NB4 (cell line): ENCODE results near the gene FER1L5.

Experiments used
- DNase-seq: peaks from one replicate; pipeline ENCODE4 v3.0.0; 2010; ENCODE audit warnings: low read depth
- H3K4me3 ChIP-seq: one replicate; pipeline ENCODE4 v1.5.1; 2011; ENCODE audit warnings: mild to moderate bottlenecking, low read depth, low read length, moderate library complexity
- MYC ChIP-seq: IDR thresholded peaks from 2 replicates; pipeline ENCODE4 v1.6.1; 2011; ENCODE audit warnings: low read depth, low read length
- POLR2A ChIP-seq: IDR thresholded peaks from 2 replicates; pipeline ENCODE4 v1.6.1; 2011; ENCODE audit warnings: mild to moderate bottlenecking; ENCODE audit not compliant: insufficient read length; ENCODE audit errors: extremely low read depth
- TF ChIP-seq, protein P1 (sequence below): IDR thresholded peaks from 2 replicates; pipeline ENCODE4 v1.6.1; 2011; ENCODE audit warnings: low read depth, low read length
- TF ChIP-seq, protein P2 (sequence below): IDR thresholded peaks from one replicate; pipeline ENCODE4 v1.5.1; 2012; ENCODE audit warnings: low read depth, low read length

Gene FER1L5

DNA sequence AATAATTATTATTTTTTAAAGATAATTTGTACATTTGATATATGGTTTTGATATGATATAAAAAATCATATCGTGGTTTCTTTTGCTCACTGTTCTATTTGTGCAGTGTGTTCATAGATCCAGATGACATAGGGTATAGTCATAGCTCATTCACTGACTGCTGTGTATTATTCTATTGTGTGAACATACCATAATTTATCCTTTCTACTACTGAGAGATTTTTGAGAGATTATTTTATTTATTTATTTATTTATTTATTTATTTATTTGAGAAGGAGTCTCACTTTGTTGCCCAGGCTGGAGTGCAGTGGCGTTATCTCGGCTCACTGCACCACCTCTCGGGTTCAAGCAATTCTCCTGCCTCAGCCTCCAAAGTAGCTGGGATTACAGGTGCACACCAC, 39.0 kb downstream of the FER1L5 start:
- TF ChIP-seq, protein P1, sequence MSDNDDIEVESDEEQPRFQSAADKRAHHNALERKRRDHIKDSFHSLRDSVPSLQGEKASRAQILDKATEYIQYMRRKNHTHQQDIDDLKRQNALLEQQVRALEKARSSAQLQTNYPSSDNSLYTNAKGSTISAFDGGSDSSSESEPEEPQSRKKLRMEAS = no peak
- TF ChIP-seq POLR2A = no peak
- DNase-seq = no peak
- H3K4me3 ChIP-seq = no peak overlapping the region

DNA sequence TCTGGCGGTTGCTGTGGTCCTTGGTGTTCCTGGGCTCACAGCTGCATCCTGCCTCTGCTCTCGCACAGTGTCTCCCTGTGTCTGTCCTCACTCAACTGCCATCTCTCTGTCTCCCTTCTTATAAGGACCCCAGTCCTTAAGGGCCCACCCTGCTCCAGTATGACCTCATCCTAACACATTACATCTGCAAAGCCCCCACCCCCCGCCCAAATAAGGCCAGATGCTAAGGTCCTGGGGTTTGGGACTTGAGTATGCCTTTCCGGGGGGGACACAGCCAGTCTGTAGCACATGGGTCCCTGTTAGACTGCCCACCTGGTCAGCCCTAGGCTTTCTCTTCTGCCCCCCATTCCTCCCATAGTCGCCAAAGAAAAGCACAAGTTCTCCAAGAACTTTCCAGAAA, 40.7 kb downstream of the FER1L5 start:
- H3K4me3 ChIP-seq = no peak overlapping the region
- TF ChIP-seq, protein P1 = no peak
- TF ChIP-seq, protein P2, sequence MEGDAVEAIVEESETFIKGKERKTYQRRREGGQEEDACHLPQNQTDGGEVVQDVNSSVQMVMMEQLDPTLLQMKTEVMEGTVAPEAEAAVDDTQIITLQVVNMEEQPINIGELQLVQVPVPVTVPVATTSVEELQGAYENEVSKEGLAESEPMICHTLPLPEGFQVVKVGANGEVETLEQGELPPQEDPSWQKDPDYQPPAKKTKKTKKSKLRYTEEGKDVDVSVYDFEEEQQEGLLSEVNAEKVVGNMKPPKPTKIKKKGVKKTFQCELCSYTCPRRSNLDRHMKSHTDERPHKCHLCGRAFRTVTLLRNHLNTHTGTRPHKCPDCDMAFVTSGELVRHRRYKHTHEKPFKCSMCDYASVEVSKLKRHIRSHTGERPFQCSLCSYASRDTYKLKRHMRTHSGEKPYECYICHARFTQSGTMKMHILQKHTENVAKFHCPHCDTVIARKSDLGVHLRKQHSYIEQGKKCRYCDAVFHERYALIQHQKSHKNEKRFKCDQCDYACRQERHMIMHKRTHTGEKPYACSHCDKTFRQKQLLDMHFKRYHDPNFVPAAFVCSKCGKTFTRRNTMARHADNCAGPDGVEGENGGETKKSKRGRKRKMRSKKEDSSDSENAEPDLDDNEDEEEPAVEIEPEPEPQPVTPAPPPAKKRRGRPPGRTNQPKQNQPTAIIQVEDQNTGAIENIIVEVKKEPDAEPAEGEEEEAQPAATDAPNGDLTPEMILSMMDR = no peak
- TF ChIP-seq MYC (no peak), POLR2A (no peak)
- no peak for DNase-seq

DNA sequence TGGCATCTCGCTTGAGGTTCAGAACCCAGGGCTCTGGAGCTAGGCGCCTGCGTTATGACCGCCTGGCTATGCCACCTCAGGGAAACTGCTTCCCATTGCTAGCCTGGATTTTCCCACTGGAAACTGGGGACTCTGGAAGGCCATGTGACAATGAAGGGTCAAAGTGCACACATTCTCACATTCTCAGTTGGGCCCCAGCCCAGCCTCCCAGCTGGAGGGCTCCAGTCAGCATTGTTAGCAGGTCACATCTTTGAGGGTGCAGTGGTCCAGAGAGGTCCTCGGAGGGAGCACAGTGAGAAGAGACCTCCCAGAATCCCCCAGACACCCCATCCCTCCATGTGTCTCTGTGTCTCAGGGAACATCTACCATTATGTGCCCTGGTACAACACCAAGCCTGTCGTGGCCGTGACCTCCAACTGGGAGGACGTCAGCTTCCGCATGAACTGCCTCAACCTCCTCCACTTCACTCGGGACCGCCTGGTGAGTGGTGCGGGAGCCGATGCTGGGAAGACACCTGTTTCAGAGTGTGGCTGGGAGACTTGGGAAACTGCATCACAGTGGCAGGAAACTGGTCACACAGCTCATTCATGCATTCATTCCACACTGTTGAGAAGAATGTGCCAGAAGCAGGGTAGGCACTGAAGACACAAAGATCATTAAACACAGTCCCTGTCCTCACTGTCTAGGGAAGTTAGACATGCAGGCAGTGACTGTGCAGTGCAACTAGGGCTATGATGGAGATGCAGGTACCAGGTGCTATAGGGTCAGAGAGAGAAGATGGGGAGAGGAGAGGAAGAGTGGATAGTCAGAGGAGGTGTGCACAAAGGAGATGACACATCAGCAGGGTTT, 41.6 kb downstream of the FER1L5 start:
- no peak for TF ChIP-seq POLR2A
- TF ChIP-seq, protein P1 = no peak
- TF ChIP-seq MYC = no peak
- TF ChIP-seq, protein P2 = no peak
- no peak overlapping the region for H3K4me3 ChIP-seq
- no peak for DNase-seq

DNA sequence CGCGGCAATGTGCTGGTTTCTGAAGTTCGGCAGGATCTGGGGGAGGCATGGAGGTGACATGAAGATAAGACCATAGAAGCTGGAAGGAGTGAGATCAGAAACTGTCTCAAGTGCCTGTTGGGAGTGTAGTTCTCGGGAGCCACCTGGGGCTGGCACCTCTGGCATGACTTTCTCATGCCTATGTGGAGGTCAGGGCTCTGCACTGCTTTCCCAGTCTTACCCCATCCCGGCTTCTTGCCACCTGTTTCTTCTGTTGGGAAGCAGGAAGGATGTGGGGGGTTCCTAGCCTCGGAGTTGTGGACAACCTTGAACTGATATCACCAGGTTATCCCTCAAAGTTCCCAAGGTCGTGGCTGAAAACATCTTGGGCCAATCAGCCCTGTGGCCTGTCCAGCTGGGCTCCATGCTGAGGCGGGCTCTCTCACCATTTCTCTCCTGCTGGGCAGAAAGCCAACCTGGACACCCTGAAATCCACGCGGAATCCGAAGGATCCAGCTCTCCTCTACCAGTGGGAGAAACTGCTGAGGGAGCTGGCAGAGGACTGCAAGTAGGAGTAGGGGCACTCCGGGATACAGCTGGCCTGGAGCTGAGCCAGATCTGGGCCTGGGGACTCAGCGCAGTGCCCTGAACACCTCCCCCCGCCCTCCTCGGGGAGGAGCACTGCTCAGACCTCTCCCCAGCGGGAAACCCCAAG, 42.5 kb downstream of the FER1L5 start:
- DNase-seq = no peak
- TF ChIP-seq, protein P1 = no peak
- TF ChIP-seq, protein P2 = no peak
- TF ChIP-seq MYC (no peak), POLR2A (no peak)
- no peak overlapping the region for H3K4me3 ChIP-seq

DNA sequence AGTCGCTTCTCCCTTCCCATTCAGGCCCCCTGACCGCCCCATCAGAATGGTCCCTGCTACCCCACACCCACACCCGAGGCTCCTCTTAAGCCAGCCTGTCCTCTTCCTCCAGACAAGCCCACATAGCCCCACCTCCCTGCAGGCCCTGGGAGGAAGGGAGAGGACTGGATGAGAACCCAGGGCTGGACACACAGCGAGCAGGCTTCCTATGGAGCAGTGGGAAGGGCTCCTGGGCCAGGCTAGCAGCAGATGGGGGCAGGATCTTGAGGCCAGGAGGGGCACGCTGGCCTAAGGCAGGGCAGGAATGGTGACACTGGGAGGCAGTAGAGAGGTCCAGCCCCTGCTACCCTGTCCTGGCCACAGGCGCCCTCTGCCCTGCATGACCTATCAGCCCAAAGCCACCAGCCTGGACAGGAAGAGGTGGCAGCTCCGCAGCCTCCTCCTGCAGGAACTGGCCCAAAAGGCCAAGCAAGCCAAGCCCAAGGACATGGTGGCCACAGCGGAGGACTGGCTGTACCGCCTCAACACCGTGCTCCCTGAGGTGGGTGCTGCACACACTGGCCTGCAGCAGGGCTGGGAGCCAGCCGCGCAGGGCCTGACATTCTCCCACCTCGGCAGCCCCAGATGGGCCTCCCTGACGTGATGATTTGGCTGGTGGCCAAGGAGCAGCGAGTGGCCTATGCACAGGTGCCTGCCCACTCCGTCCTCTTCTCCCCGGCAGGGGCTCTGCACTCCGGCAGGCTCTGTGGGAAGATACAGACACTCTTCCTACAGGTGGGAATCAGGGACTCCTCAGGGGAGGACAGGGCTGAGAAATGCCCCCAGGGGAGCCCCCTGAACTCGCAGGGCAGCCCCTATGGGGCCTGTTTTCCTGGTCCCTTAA, 43.3 kb downstream of the FER1L5 start:
- TF ChIP-seq, protein P2 = no peak
- no peak for TF ChIP-seq MYC
- TF ChIP-seq, protein P1 = no peak
- no peak for TF ChIP-seq POLR2A
- no peak overlapping the region for H3K4me3 ChIP-seq
- no peak for DNase-seq
